Neural cell (in vitro differentiated cells): ENCODE results near the gene LSM12.

Experiments used
- CTCF ChIP-seq: fragments of 450-650 bp; IDR thresholded peaks from 2 replicates; pipeline ENCODE4 v1.5.1; 2014; ENCODE audit warnings: antibody characterized with exemption, mild to moderate bottlenecking, moderate library complexity; ENCODE audit not compliant: poor library complexity, severe bottlenecking
- REST ChIP-seq: IDR thresholded peaks from 2 replicates; pipeline ENCODE4 v1.6.1; 2012; ENCODE audit warnings: borderline replicate concordance

GRCh38 chr17:44092051-44092450, 25.6 kb upstream of the LSM12 start:
- TF ChIP-seq CTCF (no peak), REST (no peak)
